ENCODE measurements around the gene CYRIA.

- TF ChIP-seq, protein P1, sequence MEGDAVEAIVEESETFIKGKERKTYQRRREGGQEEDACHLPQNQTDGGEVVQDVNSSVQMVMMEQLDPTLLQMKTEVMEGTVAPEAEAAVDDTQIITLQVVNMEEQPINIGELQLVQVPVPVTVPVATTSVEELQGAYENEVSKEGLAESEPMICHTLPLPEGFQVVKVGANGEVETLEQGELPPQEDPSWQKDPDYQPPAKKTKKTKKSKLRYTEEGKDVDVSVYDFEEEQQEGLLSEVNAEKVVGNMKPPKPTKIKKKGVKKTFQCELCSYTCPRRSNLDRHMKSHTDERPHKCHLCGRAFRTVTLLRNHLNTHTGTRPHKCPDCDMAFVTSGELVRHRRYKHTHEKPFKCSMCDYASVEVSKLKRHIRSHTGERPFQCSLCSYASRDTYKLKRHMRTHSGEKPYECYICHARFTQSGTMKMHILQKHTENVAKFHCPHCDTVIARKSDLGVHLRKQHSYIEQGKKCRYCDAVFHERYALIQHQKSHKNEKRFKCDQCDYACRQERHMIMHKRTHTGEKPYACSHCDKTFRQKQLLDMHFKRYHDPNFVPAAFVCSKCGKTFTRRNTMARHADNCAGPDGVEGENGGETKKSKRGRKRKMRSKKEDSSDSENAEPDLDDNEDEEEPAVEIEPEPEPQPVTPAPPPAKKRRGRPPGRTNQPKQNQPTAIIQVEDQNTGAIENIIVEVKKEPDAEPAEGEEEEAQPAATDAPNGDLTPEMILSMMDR (IDR thresholded peaks at IDR 0.05), result no peak
- no peak for TF ChIP-seq EP300 (IDR thresholded peaks at IDR 0.05)
- no peak for TF ChIP-seq POLR2A (IDR thresholded peaks at IDR 0.05)
- TF ChIP-seq POLR2AphosphoS5 (IDR thresholded peaks at IDR 0.05), result no peak
These were observed 23.5 kb downstream of the CYRIA start for GRCh38 chr2:16642088-16642487.
